ENCODE data around the gene HSPB8.

DNA sequence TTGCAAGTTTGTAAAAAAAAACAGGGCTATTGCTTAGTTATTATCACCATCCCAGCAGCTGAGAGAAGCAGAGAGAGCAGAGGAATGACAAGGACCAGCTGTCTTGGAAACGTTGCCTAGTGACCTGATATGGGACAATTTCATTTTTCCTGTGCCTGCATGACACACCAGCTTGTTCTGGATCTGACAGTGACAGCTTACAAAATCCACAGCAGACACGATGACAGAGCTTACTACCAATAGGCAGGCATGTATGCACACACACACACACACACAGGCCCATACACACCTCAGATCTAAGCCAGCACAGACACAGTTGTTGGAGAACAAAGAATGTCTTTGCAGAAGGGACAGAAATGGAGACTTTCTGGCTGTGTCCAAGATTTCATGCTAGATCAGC lies 25.4 kb downstream of the HSPB8 start:
- TF ChIP-seq ATF3 (CRISPR knock-in tag; conservative IDR thresholded peaks at IDR 0.05) (no peak), MYBL2 (CRISPR knock-in tag; IDR thresholded peaks at IDR 0.05) (no peak), CREB1 (CRISPR knock-in tag; IDR thresholded peaks at IDR 0.05) (no peak), CTCF (IDR thresholded peaks at IDR 0.05) (no peak), TEAD4 (CRISPR knock-in tag; IDR thresholded peaks at IDR 0.05) (no peak), CREM (CRISPR knock-in tag; IDR thresholded peaks at IDR 0.05) (no peak)
- TF ChIP-seq, protein P1, sequence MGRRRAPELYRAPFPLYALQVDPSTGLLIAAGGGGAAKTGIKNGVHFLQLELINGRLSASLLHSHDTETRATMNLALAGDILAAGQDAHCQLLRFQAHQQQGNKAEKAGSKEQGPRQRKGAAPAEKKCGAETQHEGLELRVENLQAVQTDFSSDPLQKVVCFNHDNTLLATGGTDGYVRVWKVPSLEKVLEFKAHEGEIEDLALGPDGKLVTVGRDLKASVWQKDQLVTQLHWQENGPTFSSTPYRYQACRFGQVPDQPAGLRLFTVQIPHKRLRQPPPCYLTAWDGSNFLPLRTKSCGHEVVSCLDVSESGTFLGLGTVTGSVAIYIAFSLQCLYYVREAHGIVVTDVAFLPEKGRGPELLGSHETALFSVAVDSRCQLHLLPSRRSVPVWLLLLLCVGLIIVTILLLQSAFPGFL (CRISPR knock-in tag; IDR thresholded peaks at IDR 0.05; ENCODE audit: borderline replicate concordance) = no peak
- TF ChIP-seq, protein P2, sequence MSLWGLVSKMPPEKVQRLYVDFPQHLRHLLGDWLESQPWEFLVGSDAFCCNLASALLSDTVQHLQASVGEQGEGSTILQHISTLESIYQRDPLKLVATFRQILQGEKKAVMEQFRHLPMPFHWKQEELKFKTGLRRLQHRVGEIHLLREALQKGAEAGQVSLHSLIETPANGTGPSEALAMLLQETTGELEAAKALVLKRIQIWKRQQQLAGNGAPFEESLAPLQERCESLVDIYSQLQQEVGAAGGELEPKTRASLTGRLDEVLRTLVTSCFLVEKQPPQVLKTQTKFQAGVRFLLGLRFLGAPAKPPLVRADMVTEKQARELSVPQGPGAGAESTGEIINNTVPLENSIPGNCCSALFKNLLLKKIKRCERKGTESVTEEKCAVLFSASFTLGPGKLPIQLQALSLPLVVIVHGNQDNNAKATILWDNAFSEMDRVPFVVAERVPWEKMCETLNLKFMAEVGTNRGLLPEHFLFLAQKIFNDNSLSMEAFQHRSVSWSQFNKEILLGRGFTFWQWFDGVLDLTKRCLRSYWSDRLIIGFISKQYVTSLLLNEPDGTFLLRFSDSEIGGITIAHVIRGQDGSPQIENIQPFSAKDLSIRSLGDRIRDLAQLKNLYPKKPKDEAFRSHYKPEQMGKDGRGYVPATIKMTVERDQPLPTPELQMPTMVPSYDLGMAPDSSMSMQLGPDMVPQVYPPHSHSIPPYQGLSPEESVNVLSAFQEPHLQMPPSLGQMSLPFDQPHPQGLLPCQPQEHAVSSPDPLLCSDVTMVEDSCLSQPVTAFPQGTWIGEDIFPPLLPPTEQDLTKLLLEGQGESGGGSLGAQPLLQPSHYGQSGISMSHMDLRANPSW (CRISPR knock-in tag; conservative IDR thresholded peaks at IDR 0.05; ENCODE audit: low read depth) = no peak

Measured in WTC11 (cell line).